ENCODE results near the gene MYH7. TPM values are rescaled to one million over a fixed set of nuclear protein-coding genes. Genes with fewer than 3 reads are reported as not detected.
"Not testable (repeated sequence)": the region's sequence is repeated elsewhere in the genome, so short reads cannot be mapped to it uniquely, and the experiment has no call there.

Gene MYH7
- total RNA-seq, 1 experiment from 2014 or later = not detected

GRCh38 chr14:23425169-23425568, 10.3 kb downstream of the MYH7 start:
- no peak overlapping the region for H3K27ac ChIP-seq (ENCODE audit: low read depth, low read length, poor library complexity, severe bottlenecking)
- ChIA-PET CTCF (no interaction called here), POLR2A (ENCODE audit: low non-redundant PET) (no interaction called here)
- intact Hi-C loops (cut with micrococcal nuclease; ENCODE audit: unreplicated experiment) = no loop called here
- no peaks in the 10 kb centered on the region for H3K36me3 ChIP-seq (ENCODE audit: insufficient read depth, low read length, poor library complexity, severe bottlenecking)
- H3K9me3 ChIP-seq (ENCODE audit: low read depth, low read length, poor library complexity, severe bottlenecking) = no peaks in the 10 kb centered on the region
- no peak overlapping the region for H3K4me3 ChIP-seq (ENCODE audit: low read depth, low read length, poor library complexity, severe bottlenecking)
- BruUV-seq (replicated peaks) = no TSS peak
- no peaks in the 10 kb centered on the region for H3K27me3 ChIP-seq (replicated peaks; ENCODE audit: insufficient read depth, low read depth, low read length, poor library complexity)
- TF ChIP-seq EZH2 (IDR thresholded peaks at IDR 0.05; ENCODE audit: borderline replicate concordance, low read depth, low read length, poor library complexity, severe bottlenecking) (no peak), CTCF (conservative IDR thresholded peaks at IDR 0.05; ENCODE audit: low read depth, low read length) (no peak)
- H3K4me1 ChIP-seq (ENCODE audit: insufficient read depth, low read length, poor library complexity, severe bottlenecking) = no peaks in the 10 kb centered on the region
- DNase-seq (ENCODE audit: low spot score) = no peak

GRCh38 chr14:23423657-23424056, 11.8 kb downstream of the MYH7 start:
- intact Hi-C loops (cut with micrococcal nuclease; ENCODE audit: unreplicated experiment) = no loop called here

GRCh38 chr14:23421594-23421993, 13.9 kb downstream of the MYH7 start:
- H3K27me3 ChIP-seq (replicated peaks; ENCODE audit: insufficient read depth, low read depth, low read length, poor library complexity) = no peaks in the 10 kb centered on the region
- H3K36me3 ChIP-seq (ENCODE audit: insufficient read depth, low read length, poor library complexity, severe bottlenecking) = no peaks in the 10 kb centered on the region
- no peak overlapping the region for H3K27ac ChIP-seq (ENCODE audit: low read depth, low read length, poor library complexity, severe bottlenecking)
- no peak for TF ChIP-seq CTCF (conservative IDR thresholded peaks at IDR 0.05; ENCODE audit: low read depth, low read length)
- no peak for TF ChIP-seq EZH2 (IDR thresholded peaks at IDR 0.05; ENCODE audit: borderline replicate concordance, low read depth, low read length, poor library complexity, severe bottlenecking)
- H3K9me3 ChIP-seq (ENCODE audit: low read depth, low read length, poor library complexity, severe bottlenecking) = no peaks in the 10 kb centered on the region
- no peak for DNase-seq (ENCODE audit: low spot score)
- no peak overlapping the region for H3K4me3 ChIP-seq (ENCODE audit: low read depth, low read length, poor library complexity, severe bottlenecking)
- POLR2A ChIA-PET (ENCODE audit: low non-redundant PET) = no interaction called here
- CTCF ChIA-PET = no interaction called here
- BruUV-seq (replicated peaks) = no TSS peak
- no peaks in the 10 kb centered on the region for H3K4me1 ChIP-seq (ENCODE audit: insufficient read depth, low read length, poor library complexity, severe bottlenecking)
- intact Hi-C loops (cut with micrococcal nuclease; ENCODE audit: unreplicated experiment) = no loop called here

More at GRCh38 chr14:23423657-23424056, 11.8 kb downstream of the MYH7 start:
- ChIA-PET CTCF (no interaction called here), POLR2A (ENCODE audit: low non-redundant PET) (no interaction called here)
- no TSS peak for BruUV-seq (replicated peaks)
- Histone ChIP-seq H3K27ac (ENCODE audit: low read depth, low read length, poor library complexity, severe bottlenecking) (no peak overlapping the region), H3K4me3 (ENCODE audit: low read depth, low read length, poor library complexity, severe bottlenecking) (no peak overlapping the region), H3K27me3 (replicated peaks; ENCODE audit: insufficient read depth, low read depth, low read length, poor library complexity) (no peaks in the 10 kb centered on the region), H3K36me3 (ENCODE audit: insufficient read depth, low read length, poor library complexity, severe bottlenecking) (no peaks in the 10 kb centered on the region), H3K4me1 (ENCODE audit: insufficient read depth, low read length, poor library complexity, severe bottlenecking) (no peaks in the 10 kb centered on the region), H3K9me3 (ENCODE audit: low read depth, low read length, poor library complexity, severe bottlenecking) (no peaks in the 10 kb centered on the region)
- DNase-seq (ENCODE audit: low spot score) = no peak
- no peak for TF ChIP-seq EZH2 (IDR thresholded peaks at IDR 0.05; ENCODE audit: borderline replicate concordance, low read depth, low read length, poor library complexity, severe bottlenecking)
- TF ChIP-seq CTCF (conservative IDR thresholded peaks at IDR 0.05; ENCODE audit: low read depth, low read length) = no peak

GRCh38 chr14:23419646-23420045, 15.8 kb downstream of the MYH7 start:
- H3K27me3 ChIP-seq (replicated peaks; ENCODE audit: insufficient read depth, low read depth, low read length, poor library complexity); H3K27ac ChIP-seq (ENCODE audit: low read depth, low read length, poor library complexity, severe bottlenecking); intact Hi-C loops (cut with micrococcal nuclease; ENCODE audit: unreplicated experiment); H3K4me1 ChIP-seq (ENCODE audit: insufficient read depth, low read length, poor library complexity, severe bottlenecking); CTCF ChIA-PET; BruUV-seq (replicated peaks); H3K9me3 ChIP-seq (ENCODE audit: low read depth, low read length, poor library complexity, severe bottlenecking); H3K36me3 ChIP-seq (ENCODE audit: insufficient read depth, low read length, poor library complexity, severe bottlenecking); H3K4me3 ChIP-seq (ENCODE audit: low read depth, low read length, poor library complexity, severe bottlenecking); POLR2A ChIA-PET (ENCODE audit: low non-redundant PET); DNase-seq (ENCODE audit: low spot score): not testable (repeated sequence)
